ACHN (cell line): ENCODE results near the gene C1orf198.
A peak's percentile ranks its signal among the peaks of the same experiment; 100 is the strongest.

ENCODE experiments used
- DNase-seq: peaks from one replicate; pipeline ENCODE4 v3.0.0-alpha.2; 2015
- in situ Hi-C: cut with HindIII; loops from 2 replicates; pipeline ENCODE4 v1.10.0; 2017; ENCODE audit warnings: low sequenced_read_pairs, low pct_ligation_motif_present, low pct_unique_long_range_greater_than_20kb

The C1orf198 gene

DNA sequence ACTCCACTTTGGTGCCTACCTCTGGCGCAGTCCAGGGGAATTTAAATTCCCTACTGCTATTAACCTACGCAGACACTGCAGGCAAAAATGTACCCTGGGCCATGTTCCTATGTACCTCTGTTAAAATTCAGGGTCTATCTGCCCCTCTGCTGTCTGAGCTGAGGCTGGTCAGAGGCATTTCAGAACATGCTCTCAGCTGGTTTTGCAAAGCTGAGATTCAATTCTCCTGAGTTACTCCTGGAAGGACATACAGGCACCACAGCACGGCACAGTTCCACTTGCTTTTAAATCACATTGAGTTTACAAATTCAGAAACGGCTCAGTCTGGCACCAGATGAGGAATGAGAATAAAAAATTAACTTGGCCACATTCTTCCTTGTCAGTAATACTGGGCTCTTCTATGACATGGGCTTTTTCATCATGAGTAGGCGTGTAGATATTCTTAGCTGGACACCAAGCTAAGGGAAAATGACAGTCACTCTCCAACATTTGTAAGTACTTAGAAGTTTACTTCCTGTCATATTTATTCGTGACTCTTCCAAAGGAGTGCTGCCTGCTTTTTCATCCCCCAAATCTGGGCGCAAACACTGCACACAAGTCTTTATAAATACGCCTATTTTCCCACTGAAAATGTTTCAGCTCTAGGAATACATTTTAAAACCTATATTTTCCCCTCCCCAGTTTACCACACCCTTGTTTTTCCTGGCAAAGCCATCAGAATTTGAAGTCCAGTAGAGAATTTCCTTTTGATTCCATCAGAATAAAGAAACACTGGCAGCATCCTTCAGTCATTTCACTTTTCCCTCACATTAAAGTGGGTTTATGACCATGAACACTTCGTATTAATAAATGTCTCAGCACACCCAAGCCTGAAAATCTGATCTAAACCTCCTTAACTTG lies 1.9 kb downstream of the C1orf198 start:
- peak; percentile 62 for DNase-seq
- in situ Hi-C loops: no loop called here

GRCh38 chr1:230865062-230865817 lies 3.1 kb downstream of the C1orf198 start:
- in situ Hi-C loops: no loop called here

GRCh38 chr1:230864441-230864840 lies 3.9 kb downstream of the C1orf198 start:
- DNase-seq: no peak
- in situ Hi-C loops: no loop called here

More at GRCh38 chr1:230865062-230865817, 3.1 kb downstream of the C1orf198 start:
- DNase-seq: no peak

DNA sequence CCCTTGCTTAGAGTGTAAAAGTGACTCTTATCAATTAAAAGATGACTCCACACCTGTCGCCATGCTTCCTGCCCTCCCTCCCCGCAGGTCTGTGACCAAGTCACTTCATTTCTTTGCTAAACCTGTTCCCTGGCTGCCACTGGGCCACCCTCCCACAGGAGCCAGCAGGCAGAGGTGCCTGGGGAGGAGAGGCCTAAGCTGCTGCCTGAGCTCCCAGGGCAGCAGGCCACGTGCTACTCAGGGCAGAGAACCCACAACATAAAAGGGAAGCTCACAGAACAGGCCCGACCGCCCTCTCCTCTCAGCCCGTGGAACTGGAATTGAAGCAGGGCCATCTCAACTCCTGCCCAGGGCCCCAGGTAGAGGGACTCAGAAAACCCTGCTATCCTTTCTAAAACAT lies 4.9 kb downstream of the C1orf198 start:
- no peak for DNase-seq
- in situ Hi-C loops: no loop called here

DNA sequence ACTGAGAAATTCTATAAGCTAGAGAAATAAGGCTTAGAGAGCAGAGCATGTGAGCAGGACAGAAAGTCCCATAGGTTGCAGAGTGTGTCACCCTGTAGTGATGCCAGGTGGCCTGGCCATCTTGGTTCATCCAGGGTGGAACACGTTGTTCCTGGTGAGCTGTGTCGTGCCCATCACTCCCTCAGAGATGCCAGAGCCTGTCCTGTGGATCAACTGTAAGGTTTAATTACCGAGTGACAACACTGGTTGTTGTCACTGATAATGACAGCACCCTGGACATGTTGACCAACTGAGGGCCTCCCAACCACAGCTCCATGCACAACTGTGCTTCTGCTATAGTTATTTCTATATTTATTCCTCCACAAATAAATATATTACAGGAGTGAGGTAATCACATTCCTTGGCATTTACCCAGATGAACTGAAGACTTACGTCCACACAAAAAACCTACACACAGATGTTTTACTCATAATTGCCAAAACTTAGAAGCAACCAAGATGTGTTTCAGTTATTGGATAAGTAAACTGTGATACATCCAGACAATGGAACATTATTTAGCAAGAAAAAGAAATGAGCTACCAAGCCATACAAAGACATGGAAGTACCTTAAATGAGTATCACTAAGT lies 6.2 kb downstream of the C1orf198 start:
- in situ Hi-C loops: no loop called here
- DNase-seq: no peak

DNA sequence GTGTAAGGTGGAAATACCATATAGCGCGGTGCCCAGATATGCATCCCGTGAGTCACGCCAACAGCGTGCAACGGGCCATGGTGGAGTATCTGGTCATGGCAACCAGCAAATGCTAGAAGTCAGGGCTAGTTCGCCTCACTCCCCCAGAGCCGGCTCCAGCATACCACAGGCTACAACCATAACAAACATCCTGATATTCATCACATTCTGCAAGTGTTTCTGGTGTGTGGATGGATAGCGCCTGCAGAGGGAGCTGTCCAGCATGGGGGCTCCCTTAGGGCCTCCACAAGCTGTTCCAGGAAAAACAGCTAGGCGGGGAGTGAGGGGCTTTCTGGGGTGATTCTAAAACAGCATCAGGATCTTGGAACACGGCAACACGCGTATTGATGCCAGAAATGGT lies 6.8 kb downstream of the C1orf198 start:
- in situ Hi-C loops: no loop called here
- DNase-seq: no peak

DNA sequence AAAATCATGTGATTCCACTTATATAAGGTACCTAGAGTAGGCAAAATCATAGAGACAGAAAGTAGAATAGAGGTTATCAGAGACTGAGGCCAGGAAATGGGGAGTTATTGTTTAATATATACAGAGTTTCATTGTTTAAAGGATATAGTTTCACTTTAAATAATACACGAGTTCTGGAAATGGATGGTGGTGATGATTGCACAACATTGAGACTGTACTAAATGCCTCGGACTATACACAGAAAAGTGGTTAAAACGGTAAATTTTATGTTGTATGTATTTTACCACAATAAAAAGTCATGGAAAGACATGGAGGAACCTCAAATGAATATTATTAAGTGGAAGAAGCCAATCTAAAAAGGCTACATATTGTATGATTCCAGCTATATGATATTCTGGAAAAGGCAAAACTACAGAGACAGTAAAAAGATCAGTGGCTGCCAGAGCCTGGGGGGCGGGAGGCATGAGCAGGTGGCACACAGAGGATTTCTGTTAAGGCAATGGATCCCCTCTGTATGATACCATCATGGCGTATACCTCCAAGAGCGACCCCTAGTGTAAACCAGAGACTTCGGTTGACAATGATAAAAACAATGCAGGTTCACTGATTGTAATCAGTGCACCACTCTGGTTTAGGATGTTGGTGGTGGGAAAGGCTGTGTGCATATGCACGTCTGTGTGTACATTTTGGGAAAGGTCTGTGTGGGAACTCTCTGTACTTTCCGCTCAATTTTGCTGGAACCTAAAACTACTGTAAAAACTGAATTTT lies 7.5 kb downstream of the C1orf198 start:
- DNase-seq: no peak
- in situ Hi-C loops: no loop called here

- in situ Hi-C loops: no loop called here
- no peak for DNase-seq
These were observed 9.2 kb downstream of the C1orf198 start for GRCh38 chr1:230858918-230859729.

DNA sequence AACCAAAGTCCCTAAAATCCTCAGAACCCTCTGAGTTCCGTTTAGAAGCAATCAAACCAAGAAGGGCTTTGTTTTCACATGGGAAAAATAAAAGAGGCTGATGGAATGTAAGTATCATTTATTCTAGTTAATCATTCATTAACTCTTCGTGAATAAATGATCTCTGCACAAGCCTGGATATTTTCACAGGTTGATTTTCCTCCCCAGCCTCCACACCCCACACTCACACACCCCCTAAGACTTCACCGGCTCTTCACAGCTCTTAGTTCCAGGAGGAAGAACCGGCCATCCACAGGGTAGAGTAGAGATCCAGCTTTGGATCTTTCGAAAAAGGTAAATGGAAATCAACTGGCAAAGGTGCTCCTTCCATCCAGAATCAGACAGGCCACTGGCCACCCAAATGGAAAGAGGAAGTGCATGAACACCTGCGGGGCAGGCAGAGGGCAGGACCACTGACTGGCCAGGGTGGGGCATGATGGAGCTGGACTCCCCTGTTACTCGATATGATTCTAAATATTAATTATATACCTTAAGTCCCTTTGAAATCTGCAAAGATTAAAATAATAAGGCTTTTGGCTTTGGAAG lies 10.0 kb downstream of the C1orf198 start:
- in situ Hi-C loops: no loop called here
- no peak for DNase-seq

GRCh38 chr1:230857822-230858221 lies 10.5 kb downstream of the C1orf198 start:
- no peak for DNase-seq
- in situ Hi-C loops: no loop called here

DNA sequence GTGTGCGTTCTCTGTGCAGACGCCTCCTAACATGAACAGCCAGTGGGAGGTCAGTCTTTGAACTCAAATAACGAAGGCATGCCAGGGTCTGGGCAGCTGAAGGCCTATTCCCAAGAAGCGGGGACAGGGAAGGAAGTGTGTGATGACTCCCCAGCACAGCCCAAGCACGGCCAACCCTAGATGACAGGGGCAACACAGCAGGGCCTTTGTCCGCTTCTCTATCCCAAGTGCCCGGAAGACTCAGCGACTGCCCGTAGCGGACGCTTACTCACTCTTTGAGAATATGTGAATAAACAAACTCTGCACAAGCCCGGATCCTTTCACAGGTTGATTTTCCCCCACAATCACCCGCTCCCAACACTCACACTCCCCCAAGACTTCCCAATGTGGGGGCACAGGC lies 11.2 kb downstream of the C1orf198 start:
- no peak for DNase-seq
- in situ Hi-C loops: no loop called here

- DNase-seq: no peak
- in situ Hi-C loops: no loop called here
These were observed 12.4 kb downstream of the C1orf198 start for GRCh38 chr1:230855886-230856285.

DNA sequence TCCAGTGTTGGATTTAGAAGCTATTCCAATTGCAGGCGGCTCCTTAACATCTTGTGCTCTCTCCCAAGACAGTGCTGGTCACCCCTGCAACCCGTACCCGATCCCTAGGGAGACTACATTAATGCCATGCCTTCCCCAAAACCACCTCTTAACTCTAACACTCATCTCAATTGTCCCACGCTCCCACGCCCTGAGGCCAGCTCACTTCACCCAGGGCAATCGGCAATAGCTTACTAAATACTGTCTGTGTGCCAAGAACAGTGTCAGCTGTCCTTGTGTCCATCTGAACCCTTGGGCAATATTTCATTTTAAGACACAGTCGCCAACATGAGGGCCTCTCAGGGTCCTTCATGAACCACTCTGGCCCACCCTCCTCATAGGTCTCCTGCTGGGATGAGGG lies 13.9 kb downstream of the C1orf198 start:
- no peak for DNase-seq

GRCh38 chr1:230853731-230854130 lies 14.6 kb downstream of the C1orf198 start:
- DNase-seq: no peak
- in situ Hi-C loops: no loop called here

More for the DNA sequence above, 13.9 kb downstream of the C1orf198 start:
- in situ Hi-C loops: no loop called here

- in situ Hi-C loops: no loop called here
- no peak for DNase-seq
These were observed 15.4 kb downstream of the C1orf198 start for GRCh38 chr1:230852959-230853358.

DNA sequence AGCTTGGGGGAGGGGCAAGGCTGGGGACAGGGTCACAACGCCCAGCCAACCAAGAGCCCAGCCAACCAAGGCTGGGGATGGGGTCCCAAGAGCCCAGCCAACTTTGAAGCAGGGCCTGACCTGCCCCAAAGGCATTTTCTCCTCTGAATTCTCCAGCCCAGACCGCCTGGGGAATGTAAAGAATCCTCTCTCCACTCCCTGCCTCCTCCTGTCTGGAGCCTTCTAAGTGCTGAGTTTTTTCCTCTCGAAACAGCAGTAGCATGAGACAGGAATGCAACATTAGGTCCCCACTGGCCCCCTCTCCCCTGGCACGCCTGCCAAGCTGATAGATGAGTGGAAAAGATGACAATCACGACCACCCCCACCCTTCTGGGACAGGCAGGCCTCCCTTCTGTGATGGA lies 17.0 kb downstream of the C1orf198 start:
- in situ Hi-C loops: no loop called here
- no peak for DNase-seq

GRCh38 chr1:230850547-230850946 lies 17.8 kb downstream of the C1orf198 start:
- in situ Hi-C loops: no loop called here
- DNase-seq: no peak
